ENCODE data around the gene PIP5K1C. TPM values are rescaled to one million over a fixed set of nuclear protein-coding genes. Genes with fewer than 3 reads are reported as not detected.

The PIP5K1C gene
- total RNA-seq, 1 donor from 2014 or later: 65.8 TPM

DNA sequence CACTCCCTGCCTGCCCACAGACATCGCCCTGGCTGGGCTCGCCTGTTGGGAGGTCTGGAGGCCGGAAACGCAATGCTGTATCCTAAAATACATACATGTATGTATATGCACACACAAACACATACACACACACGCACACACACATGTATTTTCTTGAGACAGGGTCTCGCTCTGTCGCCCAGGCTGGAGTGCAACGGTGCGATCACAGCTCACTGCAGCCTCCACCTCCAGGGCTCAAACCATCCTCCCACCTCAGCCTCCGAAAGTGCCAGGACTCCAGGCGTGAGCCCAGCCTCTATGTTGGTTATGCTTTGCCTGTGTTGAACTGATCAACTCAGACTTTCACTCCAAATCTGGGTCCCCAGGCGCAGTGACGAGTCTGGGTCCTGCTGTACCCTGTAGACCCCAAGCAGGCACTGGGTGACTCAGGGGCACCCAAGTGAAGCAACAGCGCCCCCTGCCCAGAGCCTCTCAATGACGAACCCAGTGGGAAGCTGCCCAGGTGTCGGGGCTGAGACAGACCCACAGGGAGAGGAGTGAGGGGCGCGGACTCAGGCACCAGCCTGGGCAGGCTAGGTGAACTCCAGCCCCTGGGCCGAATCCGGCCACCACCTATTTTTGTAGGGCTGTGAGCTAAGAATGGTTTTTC is 46.3 kb downstream of the PIP5K1C start:
- H3K27me3 Mint-ChIP-seq (ENCODE audit: unreplicated experiment): peaks cover 6% of the 10 kb centered on the region
- peak; percentile 33 for DNase-seq (ENCODE audit: low spot score)
- H3K4me1 Mint-ChIP-seq (ENCODE audit: unreplicated experiment): no peaks in the 10 kb centered on the region
- no peak overlapping the region for H3K27ac Mint-ChIP-seq (ENCODE audit: unreplicated experiment)
- no peaks in the 10 kb centered on the region for H3K9me3 Mint-ChIP-seq (ENCODE audit: unreplicated experiment)
- H3K36me3 Mint-ChIP-seq (ENCODE audit: low read depth, unreplicated experiment): peaks cover 6% of the 10 kb centered on the region
- H3K4me3 Mint-ChIP-seq (ENCODE audit: unreplicated experiment): no peak overlapping the region
- TF ChIP-seq, protein P1, sequence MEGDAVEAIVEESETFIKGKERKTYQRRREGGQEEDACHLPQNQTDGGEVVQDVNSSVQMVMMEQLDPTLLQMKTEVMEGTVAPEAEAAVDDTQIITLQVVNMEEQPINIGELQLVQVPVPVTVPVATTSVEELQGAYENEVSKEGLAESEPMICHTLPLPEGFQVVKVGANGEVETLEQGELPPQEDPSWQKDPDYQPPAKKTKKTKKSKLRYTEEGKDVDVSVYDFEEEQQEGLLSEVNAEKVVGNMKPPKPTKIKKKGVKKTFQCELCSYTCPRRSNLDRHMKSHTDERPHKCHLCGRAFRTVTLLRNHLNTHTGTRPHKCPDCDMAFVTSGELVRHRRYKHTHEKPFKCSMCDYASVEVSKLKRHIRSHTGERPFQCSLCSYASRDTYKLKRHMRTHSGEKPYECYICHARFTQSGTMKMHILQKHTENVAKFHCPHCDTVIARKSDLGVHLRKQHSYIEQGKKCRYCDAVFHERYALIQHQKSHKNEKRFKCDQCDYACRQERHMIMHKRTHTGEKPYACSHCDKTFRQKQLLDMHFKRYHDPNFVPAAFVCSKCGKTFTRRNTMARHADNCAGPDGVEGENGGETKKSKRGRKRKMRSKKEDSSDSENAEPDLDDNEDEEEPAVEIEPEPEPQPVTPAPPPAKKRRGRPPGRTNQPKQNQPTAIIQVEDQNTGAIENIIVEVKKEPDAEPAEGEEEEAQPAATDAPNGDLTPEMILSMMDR (IDR thresholded peaks at IDR 0.05; ENCODE audit: unreplicated experiment): peak; percentile 30

DNA sequence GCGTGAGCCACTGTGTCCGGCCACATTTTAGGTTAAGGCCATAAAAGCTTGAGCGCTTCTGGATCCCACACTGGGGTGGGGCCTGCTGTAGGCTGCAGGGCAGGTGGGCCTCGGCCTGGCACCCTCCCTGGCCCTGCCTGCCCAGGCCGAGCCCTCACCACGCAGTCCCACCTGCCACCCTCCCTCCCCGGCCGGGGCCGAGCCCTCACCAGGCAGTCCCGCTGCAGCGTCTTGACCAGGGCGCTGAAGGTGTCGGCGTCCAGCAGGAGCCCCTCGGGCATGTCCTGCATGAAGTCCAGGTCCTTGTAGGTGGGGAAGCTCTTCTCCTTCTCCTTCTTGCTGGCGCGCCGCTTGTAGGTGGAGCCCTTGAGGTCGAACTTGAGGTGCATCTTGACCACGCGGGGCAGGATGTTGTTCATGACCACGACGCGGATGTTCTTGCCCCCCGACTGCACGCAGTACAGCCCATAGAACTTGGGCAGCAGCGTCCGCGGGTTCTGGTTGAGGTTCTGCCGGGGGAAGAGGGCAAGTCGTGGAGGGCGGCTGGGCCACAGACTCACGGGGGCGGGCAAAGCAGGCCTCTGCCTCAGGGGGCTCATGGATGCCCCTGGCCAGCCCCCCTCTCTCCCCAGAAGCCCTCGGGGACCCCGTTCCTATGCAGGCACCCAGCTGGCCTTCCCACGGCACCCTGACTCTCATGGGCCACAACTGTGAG is 47.0 kb downstream of the PIP5K1C start:
- peaks cover 6% of the 10 kb centered on the region for H3K27me3 Mint-ChIP-seq (ENCODE audit: unreplicated experiment)
- H3K4me1 Mint-ChIP-seq (ENCODE audit: unreplicated experiment): no peaks in the 10 kb centered on the region
- no peaks in the 10 kb centered on the region for H3K9me3 Mint-ChIP-seq (ENCODE audit: unreplicated experiment)
- no peak overlapping the region for H3K4me3 Mint-ChIP-seq (ENCODE audit: unreplicated experiment)
- DNase-seq (ENCODE audit: low spot score): no peak
- H3K27ac Mint-ChIP-seq (ENCODE audit: unreplicated experiment): no peak overlapping the region
- peaks cover 6% of the 10 kb centered on the region for H3K36me3 Mint-ChIP-seq (ENCODE audit: low read depth, unreplicated experiment)
- TF ChIP-seq, protein P1 (IDR thresholded peaks at IDR 0.05; ENCODE audit: unreplicated experiment): no peak

DNA sequence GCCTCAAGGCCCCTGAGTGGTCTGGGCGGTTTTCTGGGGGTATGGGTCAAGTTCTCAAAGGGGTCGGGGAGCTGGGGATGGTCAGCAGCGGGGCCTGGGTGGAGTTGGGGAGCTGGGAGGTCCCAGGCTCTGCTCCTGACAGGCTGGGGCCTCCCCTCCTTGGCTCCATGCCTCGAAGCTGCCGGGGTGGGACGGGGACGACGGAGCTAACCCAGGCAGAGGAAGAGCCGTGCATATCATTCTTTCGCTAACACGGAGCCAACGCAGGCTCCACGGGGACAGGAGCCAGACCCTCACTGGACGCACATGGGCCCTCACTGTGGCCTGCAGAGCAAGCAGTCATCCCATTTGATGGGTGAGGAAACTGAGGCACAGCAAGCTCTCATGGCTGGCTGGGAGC is 47.8 kb downstream of the PIP5K1C start:
- H3K36me3 Mint-ChIP-seq (ENCODE audit: low read depth, unreplicated experiment): peaks cover 4% of the 10 kb centered on the region
- DNase-seq (ENCODE audit: low spot score): no peak
- TF ChIP-seq, protein P1 (IDR thresholded peaks at IDR 0.05; ENCODE audit: unreplicated experiment): no peak
- no peaks in the 10 kb centered on the region for H3K4me1 Mint-ChIP-seq (ENCODE audit: unreplicated experiment)
- H3K27me3 Mint-ChIP-seq (ENCODE audit: unreplicated experiment): peaks cover 6% of the 10 kb centered on the region
- no peak overlapping the region for H3K4me3 Mint-ChIP-seq (ENCODE audit: unreplicated experiment)
- no peaks in the 10 kb centered on the region for H3K9me3 Mint-ChIP-seq (ENCODE audit: unreplicated experiment)
- no peak overlapping the region for H3K27ac Mint-ChIP-seq (ENCODE audit: unreplicated experiment)

DNA sequence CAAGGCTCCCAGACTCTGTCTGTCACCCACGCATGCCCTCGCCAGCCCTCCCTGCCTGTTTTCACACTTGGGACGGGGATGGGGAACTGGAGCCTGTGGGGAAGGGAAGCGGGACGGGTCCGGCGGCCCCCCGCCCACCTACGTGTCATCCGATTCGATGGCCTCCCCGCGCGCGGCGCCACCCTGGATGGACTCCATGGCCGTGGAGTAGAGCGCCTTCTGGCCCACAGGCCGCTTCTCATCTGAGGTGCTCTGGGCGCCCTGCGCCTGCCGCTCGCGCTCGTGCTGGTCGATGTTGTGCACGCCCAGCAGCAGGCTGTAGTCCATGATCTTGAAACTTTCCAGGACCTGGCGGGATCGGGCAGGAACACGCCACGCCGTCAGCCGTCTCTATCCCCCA is 48.6 kb downstream of the PIP5K1C start:
- no peak for DNase-seq (ENCODE audit: low spot score)
- no peaks in the 10 kb centered on the region for H3K4me1 Mint-ChIP-seq (ENCODE audit: unreplicated experiment)
- H3K27ac Mint-ChIP-seq (ENCODE audit: unreplicated experiment): no peak overlapping the region
- H3K9me3 Mint-ChIP-seq (ENCODE audit: unreplicated experiment): no peaks in the 10 kb centered on the region
- H3K27me3 Mint-ChIP-seq (ENCODE audit: unreplicated experiment): peaks cover 1% of the 10 kb centered on the region
- H3K36me3 Mint-ChIP-seq (ENCODE audit: low read depth, unreplicated experiment): no peaks in the 10 kb centered on the region
- TF ChIP-seq, protein P1 (IDR thresholded peaks at IDR 0.05; ENCODE audit: unreplicated experiment): no peak
- H3K4me3 Mint-ChIP-seq (ENCODE audit: unreplicated experiment): no peak overlapping the region

DNA sequence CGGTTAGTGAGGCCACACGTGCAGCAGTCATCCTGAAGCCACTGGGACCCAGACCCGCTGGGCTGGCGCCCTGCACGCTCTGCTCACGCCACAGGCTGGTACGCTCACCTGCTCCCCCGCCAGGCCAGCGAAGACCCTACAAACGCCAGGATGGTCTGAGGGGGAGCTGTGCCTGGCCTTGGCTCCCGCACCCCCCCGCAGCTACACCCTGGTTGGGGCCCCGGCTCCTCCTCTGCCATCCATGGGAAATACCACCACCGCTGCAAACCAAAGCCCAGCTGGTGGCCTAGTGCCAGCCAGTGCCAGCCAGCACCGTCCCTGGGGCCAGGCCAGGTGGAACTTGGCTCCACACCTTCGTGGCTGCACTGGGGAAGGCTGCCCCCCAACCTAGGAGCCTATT is 50.4 kb downstream of the PIP5K1C start:
- Mint-ChIP-seq H3K27me3 (ENCODE audit: unreplicated experiment) (no peaks in the 10 kb centered on the region), H3K36me3 (ENCODE audit: low read depth, unreplicated experiment) (no peaks in the 10 kb centered on the region), H3K4me1 (ENCODE audit: unreplicated experiment) (no peaks in the 10 kb centered on the region), H3K4me3 (ENCODE audit: unreplicated experiment) (no peak overlapping the region), H3K9me3 (ENCODE audit: unreplicated experiment) (no peaks in the 10 kb centered on the region), H3K27ac (ENCODE audit: unreplicated experiment) (no peak overlapping the region)
- no peak for DNase-seq (ENCODE audit: low spot score)
- TF ChIP-seq, protein P1 (IDR thresholded peaks at IDR 0.05; ENCODE audit: unreplicated experiment): no peak
